ENCODE data around the gene MOK.

MOK gene

GRCh38 chr14:102197317-102197853, 107.6 kb downstream of the MOK start:
- DNase-seq = no peak

- no peak for DNase-seq
These were observed 108.1 kb downstream of the MOK start for GRCh38 chr14:102196902-102197230.

GRCh38 chr14:102196039-102196901, 108.7 kb downstream of the MOK start:
- DNase-seq = no peak

DNA sequence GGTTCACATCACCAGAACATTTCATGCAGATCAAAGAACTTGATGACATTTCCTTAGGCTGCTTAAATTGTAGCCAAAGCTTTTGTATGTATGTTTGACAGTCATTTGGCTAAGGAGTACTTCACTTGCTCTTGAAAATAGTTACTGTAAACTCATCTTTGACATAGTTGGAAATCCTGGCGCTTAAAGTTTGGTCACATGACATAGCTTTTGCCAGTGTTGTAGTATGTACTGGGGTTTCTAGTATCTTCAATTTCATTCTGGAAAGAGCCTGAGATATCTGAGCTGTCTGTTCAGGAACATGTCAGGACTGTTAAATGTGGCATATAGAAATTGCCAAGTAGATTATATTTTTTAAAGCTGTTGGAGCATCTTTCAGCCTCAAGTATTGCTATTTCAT, 109.5 kb downstream of the MOK start:
- no peak for DNase-seq

- no peak for DNase-seq
These were observed 110.1 kb downstream of the MOK start for GRCh38 chr14:102194856-102195255.

GRCh38 chr14:102192840-102193502, 112.0 kb downstream of the MOK start:
- no peak for DNase-seq

DNA sequence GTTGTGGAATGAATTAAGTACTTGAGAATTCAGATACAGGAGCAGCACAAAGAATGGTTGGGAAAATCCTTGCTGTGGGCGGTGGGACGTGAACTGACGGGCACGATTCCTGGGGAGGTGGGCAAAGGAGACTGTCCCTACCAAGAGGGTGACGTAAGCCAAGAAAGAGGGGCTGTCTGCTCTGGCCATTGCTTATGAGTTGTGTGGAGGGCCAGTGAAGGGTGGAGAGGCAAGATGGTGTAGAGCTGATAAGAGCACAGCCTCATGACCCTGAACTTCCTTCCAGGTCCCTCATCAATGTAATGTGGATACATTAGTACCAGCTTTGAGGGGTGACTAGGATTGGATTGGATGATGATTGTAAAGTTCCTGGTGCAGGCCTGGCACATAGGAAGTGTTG, 115.1 kb downstream of the MOK start:
- no peak for DNase-seq

DNA sequence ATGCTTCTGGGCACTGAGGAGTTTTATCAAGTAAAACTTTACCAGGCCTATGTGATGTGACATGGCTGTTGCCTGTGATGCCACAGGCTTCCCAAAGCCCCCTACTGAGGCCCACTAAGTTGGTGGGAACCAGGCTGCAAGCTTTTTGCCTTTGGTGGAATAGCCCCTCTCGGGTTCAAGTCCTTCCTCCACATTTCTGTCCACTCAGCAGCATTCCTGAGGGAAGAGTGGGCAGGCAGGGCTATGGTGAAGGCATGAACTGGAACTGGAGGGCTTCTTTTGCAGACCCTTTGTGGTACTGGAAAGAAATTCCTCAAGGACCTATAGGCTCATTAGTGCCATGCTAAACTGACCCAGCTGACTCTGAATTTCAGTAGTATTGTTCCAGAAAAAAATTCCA, 116.8 kb downstream of the MOK start:
- DNase-seq = no peak

GRCh38 chr14:102187568-102188001, 117.4 kb downstream of the MOK start:
- no peak for DNase-seq

GRCh38 chr14:102187044-102187443, 117.9 kb downstream of the MOK start:
- no peak for DNase-seq

- DNase-seq = no peak
These were observed 119.6 kb downstream of the MOK start for GRCh38 chr14:102185360-102185759.

DNA sequence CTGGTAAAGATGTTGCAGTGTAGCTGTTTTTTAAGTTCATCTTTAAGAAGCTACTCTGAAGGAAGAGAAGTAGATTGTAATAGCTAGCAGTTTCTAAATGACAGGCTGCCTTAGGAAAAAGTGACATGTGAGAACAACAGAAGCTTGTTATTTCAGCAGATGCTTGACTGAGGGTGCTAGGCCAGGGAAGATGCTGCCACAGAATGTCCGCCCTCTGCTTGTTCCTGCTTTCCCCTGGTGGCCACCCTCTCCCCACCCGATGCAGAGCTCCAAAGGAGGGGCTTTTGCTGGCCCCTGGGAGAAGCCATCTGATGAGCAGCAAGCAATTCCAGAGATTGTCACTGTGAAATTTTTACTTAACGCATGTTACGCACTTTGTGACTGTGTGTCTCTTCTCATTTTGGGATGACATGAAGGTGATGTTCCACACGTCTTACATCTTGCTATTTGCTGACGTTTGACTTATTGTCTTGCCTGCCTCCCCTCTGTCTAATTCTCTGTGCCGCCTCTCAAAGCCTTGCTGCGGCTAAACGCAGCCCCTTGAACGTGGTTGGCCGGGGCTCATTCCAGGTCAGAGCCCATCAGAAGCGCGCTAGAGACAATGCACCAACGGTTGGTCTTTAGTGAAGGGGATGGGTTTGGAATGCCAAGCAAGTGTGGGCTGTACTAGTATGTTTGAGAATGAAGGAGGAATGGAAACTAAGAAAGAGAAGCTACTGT, 120.5 kb downstream of the MOK start:
- no peak for DNase-seq

GRCh38 chr14:102183886-102184285, 121.1 kb downstream of the MOK start:
- no peak for DNase-seq

GRCh38 chr14:102182936-102183619, 121.9 kb downstream of the MOK start:
- no peak for DNase-seq

DNA sequence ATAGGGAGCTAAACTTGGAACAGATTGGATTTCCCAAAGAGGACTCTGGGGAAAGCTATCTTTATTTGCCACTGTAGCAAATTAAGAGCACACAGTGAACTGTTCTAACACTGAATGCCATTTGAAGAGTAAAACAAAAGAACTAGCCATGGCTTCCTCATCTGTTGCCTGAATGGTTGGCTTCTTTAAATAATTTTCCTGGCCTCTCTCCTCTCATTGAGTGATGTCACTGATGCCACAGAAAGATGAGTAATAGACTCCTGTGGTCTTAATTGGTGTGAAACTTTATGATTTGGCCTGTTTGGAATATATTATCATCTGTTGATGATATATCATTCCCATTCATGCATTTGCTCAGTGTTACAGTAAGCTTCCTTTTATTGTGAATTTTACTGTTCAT, 122.8 kb downstream of the MOK start:
- no peak for DNase-seq

DNA sequence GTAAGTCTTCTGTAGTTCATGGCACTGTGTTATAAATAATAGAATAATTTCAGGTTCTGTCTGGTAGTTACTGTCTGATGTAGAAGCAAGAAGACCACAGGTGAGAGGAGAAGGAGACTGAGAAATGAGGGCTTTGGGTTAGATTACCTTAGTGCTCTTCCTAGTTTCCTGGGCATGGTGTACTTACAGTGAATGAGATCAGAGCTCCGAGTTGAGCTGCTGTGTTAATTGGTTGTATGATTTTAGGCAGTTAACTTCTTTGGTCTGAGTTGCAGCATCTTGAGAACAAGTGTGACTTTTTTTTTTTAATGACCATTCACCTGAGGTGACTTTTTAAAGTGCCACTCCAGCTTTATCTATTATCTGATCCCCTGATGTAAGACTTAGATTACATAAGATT, 123.8 kb downstream of the MOK start:
- DNase-seq = no peak

DNA sequence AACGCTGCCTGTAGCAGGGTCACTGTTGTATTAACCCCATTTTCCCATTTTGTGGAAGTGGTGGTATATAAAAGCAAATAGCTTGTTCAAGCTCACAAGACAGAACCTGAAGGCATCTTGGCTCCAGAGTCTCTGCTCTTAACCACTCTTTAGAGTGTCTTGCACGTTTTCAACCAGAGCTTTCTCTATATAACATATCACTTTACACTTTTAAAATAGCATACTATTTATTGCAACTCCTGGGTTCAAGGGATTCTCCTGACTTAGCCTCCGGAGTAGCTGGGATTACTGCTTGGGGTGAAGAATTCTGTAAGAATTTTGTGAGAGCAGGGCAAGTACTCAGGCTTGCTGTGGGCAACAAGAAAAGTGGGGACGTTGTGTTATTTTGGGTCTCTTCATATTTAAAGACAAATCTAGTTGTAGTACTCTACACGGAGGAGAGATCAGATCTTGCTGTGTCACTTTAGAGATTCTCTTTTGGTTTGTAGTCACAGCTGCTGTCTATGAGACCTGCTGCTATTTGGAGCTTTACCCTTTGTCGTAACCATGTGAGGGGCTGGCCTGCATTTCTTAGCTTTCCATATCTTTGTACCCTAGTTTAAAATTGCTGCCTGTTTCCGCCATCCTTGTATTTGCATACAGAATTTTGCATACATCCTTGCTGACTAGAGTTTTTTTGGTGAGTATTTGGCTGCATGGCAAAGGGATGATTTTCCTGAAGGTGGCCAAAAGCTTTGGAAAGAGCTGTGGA, 124.5 kb downstream of the MOK start:
- no peak for DNase-seq
